ENCODE results near the gene METAP2. TPM values are rescaled to one million over a fixed set of nuclear protein-coding genes. Genes with fewer than 3 reads are reported as not detected.

METAP2 gene
- polyA plus RNA-seq, 4 donors = 108 to 143 (median 115) TPM

DNA sequence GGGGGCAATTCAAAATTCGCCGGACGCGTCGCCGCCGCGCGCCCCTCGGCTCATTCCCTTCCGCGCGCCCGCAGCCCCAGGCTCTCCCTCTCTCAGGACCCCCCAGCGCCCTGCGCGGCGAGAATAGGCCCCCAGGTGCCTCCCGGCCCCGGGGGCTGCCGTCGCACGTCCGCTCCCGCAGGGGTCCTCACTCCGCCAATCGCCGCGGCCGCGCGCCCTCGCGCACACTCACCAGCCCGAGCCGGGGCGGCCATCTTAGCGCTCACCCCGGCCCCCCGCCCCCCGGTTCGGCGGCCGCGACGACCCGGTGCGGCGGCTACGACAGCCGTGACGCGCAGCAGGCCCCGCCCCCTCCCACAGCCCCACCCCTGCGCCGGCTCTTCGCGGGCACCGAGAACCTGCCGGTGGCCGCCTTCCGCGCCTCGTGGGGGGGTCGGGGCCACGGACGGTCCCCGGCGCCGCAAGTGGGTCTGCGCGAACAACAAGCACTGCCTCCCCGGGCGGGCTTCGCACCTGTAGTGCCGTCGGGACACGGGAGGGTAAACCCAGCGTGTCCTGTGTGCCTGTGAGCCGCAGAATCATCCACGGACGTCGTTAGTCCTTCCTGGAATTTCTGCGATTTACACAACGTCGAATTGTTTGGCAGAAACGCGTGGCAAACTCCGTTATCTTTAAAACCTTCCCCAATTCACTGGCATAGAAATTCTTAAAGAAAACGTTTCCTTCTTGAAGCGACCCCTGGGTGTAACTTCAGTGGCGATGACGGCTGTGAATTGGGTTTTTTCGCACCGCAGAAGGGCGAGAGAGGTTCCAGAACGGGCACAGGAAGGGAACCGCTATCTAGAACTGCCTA is 74.8 kb downstream of the METAP2 start:
- DNase-seq (ENCODE audit: low read depth in 4 of 4, low spot score in 2 of 4) = no peak

DNA sequence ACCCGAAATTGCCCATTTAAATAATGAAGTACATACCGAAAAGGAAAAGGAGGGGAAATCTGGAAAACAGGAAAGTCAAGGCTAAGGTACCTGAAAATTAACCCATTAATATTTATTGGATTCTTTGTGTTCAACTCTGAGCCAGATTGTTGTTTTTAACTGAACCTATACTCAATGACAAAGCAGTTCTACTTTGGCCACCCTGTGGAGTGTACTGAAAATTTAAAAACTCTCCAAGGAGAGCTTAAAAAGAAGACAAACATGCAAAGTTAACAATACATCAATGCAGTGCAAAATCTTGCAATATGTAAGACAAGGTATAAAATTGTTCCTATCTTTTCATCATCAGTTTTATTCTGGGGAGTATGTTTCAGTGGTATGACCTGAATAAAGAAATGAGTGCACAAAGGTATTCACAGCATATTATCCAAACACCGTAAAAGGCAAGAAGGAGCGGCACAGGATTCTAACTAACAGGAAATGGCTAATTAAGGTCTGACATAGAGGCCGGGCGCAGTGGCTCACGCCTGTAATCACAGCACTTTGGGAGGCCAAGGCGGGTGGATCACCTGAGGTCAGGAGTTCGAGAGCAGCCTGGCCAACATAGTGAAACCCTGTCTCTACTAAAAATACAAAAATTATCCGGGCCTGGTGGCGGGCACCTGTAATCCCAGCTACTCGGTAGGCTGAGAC is 75.6 kb downstream of the METAP2 start:
- no peak for DNase-seq (ENCODE audit: low read depth in 4 of 4, low spot score in 2 of 4)

DNA sequence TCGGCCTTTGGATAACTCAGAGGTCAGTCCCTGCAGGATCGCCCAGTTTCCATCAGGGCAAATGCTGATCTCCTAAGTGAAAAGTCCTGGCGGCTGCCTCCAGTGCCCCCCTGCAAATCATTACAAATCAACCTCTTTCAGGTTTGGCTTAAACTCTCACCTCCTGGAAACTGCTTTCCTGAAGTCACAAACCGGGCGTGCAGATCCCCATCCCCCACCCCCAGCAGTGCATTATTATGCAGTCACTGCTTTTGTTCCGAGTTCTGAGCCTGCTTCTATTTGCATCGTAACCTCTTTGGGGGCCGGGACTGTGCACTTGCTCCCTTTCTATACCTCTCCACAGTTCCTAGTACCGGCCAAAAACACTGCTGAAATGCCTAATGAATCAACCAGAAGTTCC is 77.4 kb downstream of the METAP2 start, which contains the start of gene USP44:
USP44 (minus strand) TSS at position 172 of the 400 bp plus-strand sequence. CDS start 17,220 bp downstream, outside the sequence.
- DNase-seq (ENCODE audit: low read depth in 4 of 4, low spot score in 2 of 4) = no peak

DNA sequence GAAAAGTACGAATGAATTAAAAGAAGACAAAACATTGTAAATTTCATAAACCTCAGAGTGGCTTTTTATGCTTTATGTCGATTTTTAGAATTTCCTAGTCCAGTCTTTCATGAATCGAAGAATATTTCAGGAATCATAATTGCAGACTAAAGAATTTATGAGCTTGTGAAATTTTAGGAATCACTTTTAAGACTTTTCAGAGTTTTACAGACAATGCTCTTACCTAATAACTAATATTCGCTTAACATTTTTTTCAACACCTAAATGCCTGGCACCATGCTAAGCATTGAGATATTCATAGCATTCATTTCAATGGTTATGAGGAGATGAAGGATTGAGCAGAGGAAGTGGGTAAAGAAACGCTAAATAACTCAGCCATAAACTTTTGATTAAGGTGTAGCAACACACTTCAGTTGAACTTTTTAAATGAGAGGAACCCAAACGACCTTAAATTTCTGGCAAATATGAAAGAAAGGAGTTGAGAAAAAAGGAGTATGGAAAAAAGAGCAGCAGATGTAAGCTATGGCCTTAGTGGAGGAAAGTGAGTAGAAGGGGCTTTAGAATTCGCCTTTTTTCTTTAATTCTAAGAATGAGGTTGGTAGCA is 78.1 kb downstream of the METAP2 start:
- no peak for DNase-seq (ENCODE audit: low read depth in 4 of 4, low spot score in 2 of 4)

DNA sequence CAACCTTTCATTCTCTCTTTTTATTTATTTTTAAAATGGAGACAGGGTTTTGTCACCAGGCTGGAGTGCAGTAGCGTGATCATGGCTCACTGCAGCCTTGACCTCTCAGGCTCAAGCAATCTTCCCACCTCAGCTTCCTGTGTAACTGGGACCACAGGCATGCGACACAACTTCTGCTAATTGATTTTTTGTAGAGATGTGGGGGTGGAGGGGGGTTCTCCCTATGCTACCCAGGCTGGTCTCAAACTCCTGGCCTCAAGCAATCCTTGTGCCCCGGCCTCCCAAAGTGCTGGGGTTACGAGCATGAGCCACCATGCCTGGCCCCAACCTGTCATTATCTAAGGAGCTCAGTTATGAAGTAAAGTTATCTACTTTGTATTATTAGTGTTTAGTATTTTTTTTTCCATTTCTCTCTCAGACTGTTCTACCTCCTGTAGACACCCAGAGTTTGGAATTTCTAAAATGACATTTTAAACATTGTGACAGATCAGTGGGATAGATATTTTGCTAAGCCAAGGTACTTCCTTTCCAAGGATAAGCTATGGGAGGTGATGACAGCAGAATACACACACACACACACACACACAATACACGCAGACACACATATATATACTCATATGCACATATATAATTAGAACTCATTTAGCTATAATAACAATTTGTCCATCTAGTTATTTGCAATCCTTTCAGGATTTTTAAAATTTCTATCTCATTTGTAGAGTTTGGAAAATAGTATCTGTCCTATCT is 79.4 kb downstream of the METAP2 start:
- DNase-seq (ENCODE audit: low read depth in 4 of 4, low spot score in 2 of 4) = no peak

DNA sequence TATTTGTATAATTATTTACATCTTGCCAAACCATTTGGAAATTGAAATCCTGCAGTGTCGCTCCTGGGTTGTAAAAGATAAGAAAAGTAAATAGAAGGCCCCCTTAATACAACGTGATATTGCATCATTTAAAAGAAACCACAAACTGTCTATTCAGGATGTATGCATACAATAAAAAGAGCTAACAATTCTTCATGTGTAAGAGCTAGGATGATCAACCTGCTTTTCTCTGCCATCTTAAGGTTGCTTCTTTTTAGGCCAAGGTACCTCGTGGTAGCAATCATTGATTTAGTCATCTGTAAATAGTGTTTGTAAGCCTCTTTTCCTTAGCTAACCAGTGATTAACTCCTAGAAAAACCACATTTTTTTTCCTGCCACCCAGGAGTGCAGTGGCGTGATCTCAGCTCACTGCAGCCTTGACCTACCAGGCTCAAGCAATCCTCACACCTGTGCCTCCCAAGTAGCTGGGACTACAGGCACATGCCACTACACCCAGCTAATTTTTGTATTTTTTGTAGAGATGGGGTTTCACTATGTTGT is 80.7 kb downstream of the METAP2 start:
- DNase-seq (ENCODE audit: low read depth in 4 of 4, low spot score in 2 of 4) = no peak

DNA sequence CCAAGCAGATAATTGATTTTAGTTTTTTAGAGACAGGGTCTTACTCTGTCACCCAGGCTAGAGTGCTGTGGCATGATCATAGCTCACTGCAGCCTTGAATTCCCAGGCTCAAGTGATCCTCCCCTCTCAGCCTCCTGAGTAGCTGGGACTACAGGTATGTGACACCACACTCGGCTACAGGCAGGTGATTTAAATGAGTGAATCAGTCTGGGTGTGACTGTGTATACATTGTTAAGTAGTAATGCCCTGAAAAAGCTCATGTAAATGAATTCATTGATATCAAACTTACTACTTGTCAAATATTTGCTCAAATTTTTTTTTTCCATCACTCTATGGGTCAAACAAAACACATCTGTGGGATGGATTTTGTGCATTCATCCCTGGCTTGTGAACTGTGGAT is 83.7 kb downstream of the METAP2 start:
- DNase-seq (ENCODE audit: low read depth in 4 of 4, low spot score in 2 of 4) = no peak

Other genes with a start within 250 kb of the METAP2 start
- gene USP44, start 77.3 kb downstream of the METAP2 start, polyA plus RNA-seq (ENCODE audit: insufficient read length in 4 of 4) = 1 to 10 TPM; 1.9 to 2.9 (median 2.0) TPM